HepG2 (cell line): ENCODE data around the gene TENT5A. TPM values are rescaled to one million over a fixed set of nuclear protein-coding genes. Genes with fewer than 3 reads are reported as not detected.

Experiments
- ARID5B ChIP-seq: IDR thresholded peaks from 2 replicates; pipeline ENCODE4 v1.4.0; 2020; ENCODE audit warnings: mild to moderate bottlenecking, missing genetic modification reagents
- NONO ChIP-seq, 2 experiments: fragments of 450-650 bp in 1 of 2; sonication (generic) in 1 of 2; formaldehyde crosslinking in 1 of 2; IDR thresholded peaks in 1 of 2; conservative IDR thresholded peaks in 1 of 2; 2 replicates each; pipeline versions ENCODE4 v1.6.1 to v1.8.0; 2017 to 2022; ENCODE audit warnings: mild to moderate bottlenecking in 1 of 2, missing genetic modification reagents in 1 of 2, moderate library complexity in 1 of 2
- PHB2 ChIP-seq: fragments of 450-650 bp; IDR thresholded peaks from 2 replicates; pipeline ENCODE4 v1.6.1; 2018; ENCODE audit not compliant: partially characterized antibody
- POGZ ChIP-seq: sonication (generic); formaldehyde crosslinking; IDR thresholded peaks from 2 replicates; pipeline ENCODE4 v1.4.0; 2020; ENCODE audit warnings: mild to moderate bottlenecking, missing genetic modification reagents
- PTBP1 ChIP-seq: fragments of 200-400 bp; formaldehyde crosslinking; IDR thresholded peaks from 2 replicates; pipeline ENCODE4 v1.6.1; 2018; ENCODE audit warnings: low read length, low read depth; ENCODE audit not compliant: poor library complexity, severe bottlenecking
- RBFOX2 ChIP-seq: fragments of 200-400 bp; formaldehyde crosslinking; IDR thresholded peaks from 2 replicates; pipeline ENCODE4 v1.6.1; 2017; ENCODE audit warnings: low read depth, mild to moderate bottlenecking, low read length
- SIN3B ChIP-seq: fragments of 150-350 bp; IDR thresholded peaks from 2 replicates; pipeline ENCODE4 v1.6.1; 2014; ENCODE audit warnings: low read length
- SNAPC4 ChIP-seq: sonication (generic); formaldehyde crosslinking; IDR thresholded peaks from 2 replicates; pipeline ENCODE4 v1.4.0; 2020; ENCODE audit warnings: mild to moderate bottlenecking, missing genetic modification reagents
- SOX6 ChIP-seq, 2 experiments: fragments of 450-650 bp in 1 of 2; sonication (generic) in 1 of 2; formaldehyde crosslinking in 1 of 2; IDR thresholded peaks; 2 replicates each; pipeline versions ENCODE4 v1.4.0 to v1.6.1; 2017 to 2020; ENCODE audit warnings: antibody characterized with exemption in 1 of 2, mild to moderate bottlenecking in 1 of 2, missing genetic modification reagents in 1 of 2
- ZFP36L1 ChIP-seq: sonication (generic); formaldehyde crosslinking; IDR thresholded peaks from 2 replicates; pipeline ENCODE4 v1.8.0; 2022; ENCODE audit warnings: mild to moderate bottlenecking, missing genetic modification reagents, moderate library complexity
- ZMAT3 ChIP-seq: sonication (generic); formaldehyde crosslinking; conservative IDR thresholded peaks from 2 replicates; pipeline ENCODE4 v1.7.0; 2021; ENCODE audit warnings: missing genetic modification reagents
- ZNF484 ChIP-seq: sonication (generic); formaldehyde crosslinking; IDR thresholded peaks from 2 replicates; pipeline ENCODE4 v1.5.1; 2020; ENCODE audit warnings: mild to moderate bottlenecking, low read depth, missing genetic modification reagents, borderline replicate concordance
- ZNF567 ChIP-seq: sonication (generic); formaldehyde crosslinking; IDR thresholded peaks from 2 replicates; pipeline ENCODE4 v1.8.1; 2023; ENCODE audit warnings: mild to moderate bottlenecking, missing genetic modification reagents, borderline replicate concordance
- ZNF672 ChIP-seq: sonication (generic); formaldehyde crosslinking; IDR thresholded peaks from 2 replicates; pipeline ENCODE4 v1.8.1; 2022; ENCODE audit warnings: missing genetic modification reagents
- ZNF768 ChIP-seq: sonication (generic); formaldehyde crosslinking; IDR thresholded peaks from 2 replicates; pipeline ENCODE4 v1.4.0; 2020; ENCODE audit warnings: missing genetic modification reagents
- ZNF777 ChIP-seq: sonication (generic); formaldehyde crosslinking; IDR thresholded peaks from 2 replicates; pipeline ENCODE4 v1.4.0; 2020; ENCODE audit warnings: missing genetic modification reagents
- ZSCAN30 ChIP-seq: sonication (generic); formaldehyde crosslinking; IDR thresholded peaks from 2 replicates; pipeline ENCODE4 v1.5.0; 2020; ENCODE audit warnings: mild to moderate bottlenecking, missing genetic modification reagents
- polyA plus RNA-seq, 8 experiments: library from polyadenylated mRNA; depleted of rRNA in 3 of 8; stranded (reverse) in 7 of 8; unstranded in 1 of 8; fragments of >200 nt; fragmentation: Illumina TruSeq in 4 of 8; extraction: Trizol in 4 of 8; gene quantifications; 2 replicates each; pipeline versions ENCODE4 v1.2.1 to v1.2.3, GENCODE V29; 2011 to 2016; ENCODE audit warnings: low read depth in 4 of 8, missing spikeins in 1 of 8, mixed read lengths in 1 of 8; ENCODE audit not compliant: insufficient read depth in 1 of 8
- total RNA-seq, 5 experiments: library from RNA; depleted of rRNA; stranded (reverse); fragments of >200 nt; fragmentation: Illumina TruSeq; extraction: Trizol; gene quantifications; 2 replicates each; pipeline ENCODE4 v1.2.3, GENCODE V29; 2016; ENCODE audit warnings: low read depth in 1 of 5
- TF ChIP-seq, protein P1 (sequence below): sonication (generic); formaldehyde crosslinking; IDR thresholded peaks from 2 replicates; pipeline ENCODE4 v1.8.1; 2023; ENCODE audit warnings: mild to moderate bottlenecking, missing genetic modification reagents, borderline replicate concordance
- TF ChIP-seq, protein P2 (sequence below): sonication (generic); formaldehyde crosslinking; IDR thresholded peaks from 2 replicates; pipeline ENCODE4 v1.8.0; 2022; ENCODE audit warnings: missing genetic modification reagents, mild to moderate bottlenecking, inconsistent platforms, borderline replicate concordance

The TENT5A gene
- total and polyA plus RNA-seq, 2 of the 13 experiments (the other 11 are each of a cell fraction or from before 2014, with no cell fraction given) = 8.0 to 13.8 TPM

DNA sequence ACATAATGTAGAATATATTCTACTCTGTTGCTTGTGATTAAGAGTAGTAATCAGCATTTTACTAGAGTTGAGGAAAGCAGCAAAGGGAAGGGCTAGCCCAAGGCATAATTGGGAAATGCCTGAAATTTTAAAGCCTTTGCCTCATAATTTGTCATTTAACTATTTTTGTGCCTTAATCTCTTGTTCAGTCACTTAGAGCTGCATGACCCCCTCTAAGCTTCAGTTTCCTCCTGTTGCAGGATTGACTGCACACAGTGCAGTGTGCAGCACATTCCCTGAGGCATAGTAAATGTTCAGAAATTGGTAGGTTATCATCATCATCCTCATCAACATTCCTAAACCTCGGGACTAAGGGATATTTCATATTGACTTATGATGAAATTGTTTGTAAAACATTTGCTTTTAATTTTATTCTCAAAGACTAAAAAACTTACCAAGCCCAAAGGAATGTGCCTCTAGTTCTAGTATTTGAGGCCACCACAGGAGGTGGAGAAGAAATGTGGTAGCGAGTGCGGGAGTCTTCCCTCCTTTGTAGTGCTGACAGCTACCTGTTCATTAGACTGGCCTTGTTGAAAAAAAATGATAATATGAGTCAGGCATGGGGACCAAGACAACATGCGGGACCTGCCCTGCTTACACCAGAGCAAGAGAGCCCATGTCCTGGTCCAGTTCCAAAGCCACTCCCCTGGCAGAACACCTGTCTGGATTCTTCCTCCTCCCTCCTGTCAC lies 14.8 kb upstream of the TENT5A start (continued):
- no peak for TF ChIP-seq SNAPC4
- TF ChIP-seq ZNF567 (CRISPR knock-in tag) = no peak
- TF ChIP-seq ZSCAN30 (CRISPR knock-in tag) = peak; percentile 19; the same call in 1 of the 2 replicates
- no peak for TF ChIP-seq RBFOX2
- TF ChIP-seq POGZ (CRISPR knock-in tag) = 0 out of 2 replicates have a peak, but pooled peaks have one; percentile 17
- TF ChIP-seq NONO (IDR thresholded peaks at IDR 0.05) = no peak
- no peak for TF ChIP-seq NONO (CRISPR knock-in tag; conservative IDR thresholded peaks at IDR 0.05)
- TF ChIP-seq ARID5B = no peak
- TF ChIP-seq SOX6 (IDR thresholded peaks at IDR 0.05) = no peak
- TF ChIP-seq SOX6 (CRISPR knock-in tag; IDR thresholded peaks at IDR 0.05) = peak; percentile 28; the same call in 1 of the 2 replicates
- no peak for TF ChIP-seq ZNF777 (CRISPR knock-in tag)
- TF ChIP-seq ZMAT3 (CRISPR knock-in tag) = no peak
- TF ChIP-seq ZFP36L1 = no peak
- TF ChIP-seq, protein P1, sequence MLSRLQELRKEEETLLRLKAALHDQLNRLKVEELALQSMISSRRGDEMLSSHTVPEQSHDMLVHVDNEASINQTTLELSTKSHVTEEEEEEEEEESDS (CRISPR knock-in tag) = no peak
- TF ChIP-seq PHB2 = no peak
- no peak for TF ChIP-seq ZNF672 (CRISPR knock-in tag)
- TF ChIP-seq ZNF484 (CRISPR knock-in tag) = no peak
- TF ChIP-seq ZNF768 (CRISPR knock-in tag) = no peak
- TF ChIP-seq PTBP1 = no peak
- no peak for TF ChIP-seq SIN3B
- TF ChIP-seq, protein P2, sequence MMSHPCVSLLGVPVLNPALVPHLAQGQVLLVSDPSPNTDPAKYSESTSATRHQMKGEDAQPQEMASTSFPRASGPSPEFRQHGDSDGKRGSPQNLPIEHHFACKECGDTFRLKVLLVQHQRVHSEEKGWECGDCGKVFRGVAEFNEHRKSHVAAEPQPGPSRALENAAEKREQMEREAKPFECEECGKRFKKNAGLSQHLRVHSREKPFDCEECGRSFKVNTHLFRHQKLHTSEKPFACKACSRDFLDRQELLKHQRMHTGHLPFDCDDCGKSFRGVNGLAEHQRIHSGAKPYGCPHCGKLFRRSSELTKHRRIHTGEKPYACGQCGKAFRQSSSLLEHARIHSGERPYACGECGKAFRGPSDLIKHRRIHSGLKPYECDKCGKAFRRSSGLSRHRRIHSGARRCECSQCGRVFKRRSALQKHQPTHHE (CRISPR knock-in tag) = no peak
